HG02970 (cell line): ENCODE measurements around the gene SUSD2.
"Not testable (repeated sequence)": the region's sequence is repeated elsewhere in the genome, so short reads cannot be mapped to it uniquely, and the experiment has no call there.

Experiments used
- ATAC-seq: cut with Tn5 transposase; IDR thresholded peaks from one replicate; pipeline ENCODE4 v1.9.1; 2021; ENCODE audit warnings: mild to moderate bottlenecking, moderate library complexity, moderate number of reproducible peaks; ENCODE audit not compliant: unreplicated experiment, low FRiP score

SUSD2 gene

DNA sequence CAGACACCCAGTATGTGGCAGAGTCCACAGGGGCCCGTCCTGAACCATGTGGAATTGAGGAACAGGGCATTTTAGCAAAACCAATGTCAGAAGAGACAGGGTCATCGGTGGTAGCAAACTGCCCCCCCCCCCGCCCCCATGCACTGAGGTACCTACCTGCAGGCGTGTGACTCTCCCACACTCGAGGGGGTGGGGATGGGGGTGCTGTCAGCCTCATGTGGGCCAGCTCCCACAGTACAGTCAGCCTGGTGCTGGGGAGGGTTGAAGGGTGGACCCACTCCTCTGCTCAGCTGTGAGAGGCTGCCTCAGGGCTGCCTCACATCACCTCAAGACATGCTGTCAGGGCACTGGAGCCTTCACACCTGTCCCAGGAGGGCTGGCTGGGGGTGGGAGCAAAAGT is 10.7 kb upstream of the SUSD2 start:
- ATAC-seq = no peak

DNA sequence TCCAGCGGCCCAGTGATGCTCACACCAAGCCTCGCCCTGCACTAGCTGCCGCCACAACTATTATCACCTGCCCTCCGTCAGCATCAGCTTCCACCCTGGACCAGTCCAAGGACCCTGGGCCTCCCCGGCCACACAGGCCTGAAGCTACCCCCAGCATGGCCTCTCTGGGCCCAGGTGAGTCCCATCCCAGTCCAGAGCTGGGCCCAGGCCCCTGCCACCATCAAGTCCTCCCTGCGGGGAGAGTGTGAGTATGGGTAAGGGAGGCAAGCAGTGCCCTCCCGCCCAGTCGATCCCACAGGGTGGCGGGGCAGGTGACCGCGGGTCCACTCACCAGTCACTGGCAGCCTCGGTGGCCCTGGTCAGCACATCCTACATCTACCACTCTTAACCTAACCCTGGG is 9.5 kb upstream of the SUSD2 start:
- no peak for ATAC-seq

DNA sequence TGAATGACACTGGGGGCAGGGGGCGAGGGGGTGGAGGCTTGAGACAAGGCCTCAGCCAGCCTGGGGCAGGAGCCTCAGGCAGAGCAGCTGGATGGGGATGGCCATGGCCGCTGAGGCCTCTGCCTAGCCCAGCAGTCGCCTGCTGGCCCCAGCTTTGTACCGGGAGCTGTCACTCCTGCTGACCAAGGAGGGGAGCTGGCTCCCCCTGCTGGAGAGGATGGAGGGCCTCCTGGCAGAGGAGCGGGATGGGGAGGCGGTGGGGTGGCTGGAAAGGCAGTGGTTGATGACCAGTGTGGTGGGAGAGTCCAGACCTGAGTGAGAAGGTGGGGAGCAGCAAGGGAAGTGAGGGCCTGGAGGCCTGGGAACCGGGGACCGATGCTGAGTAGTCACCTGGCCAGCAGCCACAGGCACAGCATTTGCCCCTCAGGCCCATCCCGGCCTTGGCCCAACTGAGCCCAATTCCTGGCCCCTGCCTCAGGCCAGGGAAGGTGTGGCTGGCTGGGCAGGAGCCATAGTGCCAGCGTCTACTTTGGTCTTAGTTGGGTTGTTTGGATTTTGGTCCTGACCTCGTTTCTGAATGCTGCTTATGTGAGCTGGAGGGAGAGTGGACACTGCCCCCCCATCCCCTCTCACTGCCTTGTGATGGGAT is 6.0 kb upstream of the SUSD2 start:
- ATAC-seq = no peak

DNA sequence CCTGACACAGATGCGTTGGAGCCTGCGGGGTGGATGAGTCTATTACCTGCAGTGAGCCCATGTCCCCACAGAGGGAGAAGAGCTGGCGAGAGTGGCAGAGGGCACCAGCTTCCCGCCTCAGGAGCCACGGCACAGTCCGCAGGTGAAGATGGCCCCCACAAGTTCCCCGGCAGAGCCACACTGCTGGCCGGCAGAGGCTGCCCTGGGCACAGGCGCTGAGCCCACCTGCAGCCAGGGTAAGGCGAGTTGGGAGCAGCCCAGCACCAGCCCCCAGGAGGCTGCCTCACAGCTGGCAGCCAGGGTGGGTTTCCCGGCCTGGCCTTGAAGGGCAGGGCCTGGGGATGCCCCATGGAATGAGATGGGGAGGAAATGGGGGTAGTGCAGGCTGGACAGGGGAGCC is 5.2 kb upstream of the SUSD2 start:
- ATAC-seq = no peak

DNA sequence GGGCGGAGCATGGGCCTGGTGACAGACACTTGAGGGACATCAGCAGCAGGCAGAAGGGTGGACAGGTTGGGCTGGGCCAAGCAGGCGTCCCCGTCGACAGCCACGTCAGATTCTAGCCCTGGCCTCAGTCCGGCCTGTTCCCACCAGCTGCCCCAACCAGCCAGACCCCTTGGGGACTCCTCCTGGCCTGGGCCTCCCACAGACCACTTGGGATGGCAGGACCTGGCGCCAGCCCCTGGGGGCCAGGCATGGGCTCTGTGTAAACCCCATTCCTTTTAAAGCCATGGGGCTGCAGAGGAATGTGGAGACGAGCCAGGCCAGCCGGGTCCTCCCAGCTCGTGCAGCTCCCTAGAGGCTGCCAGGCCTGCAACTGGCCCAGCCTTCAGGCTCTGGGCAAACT is 4.7 kb upstream of the SUSD2 start:
- ATAC-seq = no peak

DNA sequence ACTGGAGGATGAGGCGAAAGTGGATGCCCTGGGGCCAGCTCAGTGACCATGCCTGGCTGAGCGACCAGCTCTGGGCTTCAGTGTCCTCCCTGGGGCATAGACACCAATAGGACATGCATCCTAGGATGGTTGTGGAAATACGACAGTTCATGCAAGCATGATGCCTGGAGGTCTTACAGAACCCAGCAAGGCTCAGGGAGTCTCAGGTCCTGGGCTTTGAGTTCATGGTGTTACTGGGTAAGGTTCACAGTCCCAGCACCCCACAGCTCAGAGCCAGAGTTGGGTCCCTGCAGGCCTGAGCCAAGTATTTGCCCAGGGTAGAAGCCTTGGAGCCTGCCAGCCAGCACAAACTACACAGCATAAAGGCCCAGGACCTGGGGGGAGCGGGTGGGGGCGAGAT is 4.2 kb upstream of the SUSD2 start:
- ATAC-seq = no peak

DNA sequence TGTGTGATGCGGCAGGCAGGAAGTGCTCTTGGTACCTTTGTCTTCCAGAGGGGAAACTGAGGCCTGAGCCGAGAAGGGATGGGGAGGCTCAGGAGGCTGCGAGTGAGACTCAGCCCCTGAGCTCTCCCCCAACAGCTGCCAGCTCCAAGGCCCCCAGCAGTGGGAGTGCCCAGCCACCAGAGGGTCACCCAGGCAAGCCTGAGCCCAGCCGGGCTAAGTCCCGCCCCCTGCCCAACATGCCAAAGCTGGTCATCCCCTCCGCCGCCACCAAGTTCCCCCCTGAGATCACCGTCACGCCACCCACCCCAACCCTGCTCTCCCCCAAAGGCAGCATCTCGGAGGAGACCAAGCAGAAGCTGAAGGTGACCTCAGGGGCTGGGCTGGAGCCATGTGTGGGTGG is 3.8 kb upstream of the SUSD2 start:
- ATAC-seq = no peak

DNA sequence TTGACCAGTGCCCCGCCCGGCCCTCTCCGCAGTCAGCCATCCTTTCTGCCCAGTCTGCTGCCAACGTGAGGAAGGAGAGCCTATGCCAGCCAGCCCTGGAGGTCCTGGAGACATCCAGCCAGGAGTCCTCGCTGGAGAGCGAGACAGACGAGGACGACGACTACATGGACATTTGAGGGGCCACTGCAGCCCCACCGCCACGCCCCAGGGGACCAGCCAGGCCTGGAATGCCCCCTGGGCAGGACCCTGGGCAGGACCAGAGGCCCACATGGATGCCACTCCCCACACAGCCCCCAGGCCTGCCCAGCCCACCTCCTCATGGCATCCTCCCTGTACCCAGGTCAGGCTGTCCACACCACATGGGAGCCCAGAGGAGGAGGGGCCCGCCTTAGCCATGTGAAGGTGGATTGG is 3.3 kb upstream of the SUSD2 start:
- no peak for ATAC-seq

DNA sequence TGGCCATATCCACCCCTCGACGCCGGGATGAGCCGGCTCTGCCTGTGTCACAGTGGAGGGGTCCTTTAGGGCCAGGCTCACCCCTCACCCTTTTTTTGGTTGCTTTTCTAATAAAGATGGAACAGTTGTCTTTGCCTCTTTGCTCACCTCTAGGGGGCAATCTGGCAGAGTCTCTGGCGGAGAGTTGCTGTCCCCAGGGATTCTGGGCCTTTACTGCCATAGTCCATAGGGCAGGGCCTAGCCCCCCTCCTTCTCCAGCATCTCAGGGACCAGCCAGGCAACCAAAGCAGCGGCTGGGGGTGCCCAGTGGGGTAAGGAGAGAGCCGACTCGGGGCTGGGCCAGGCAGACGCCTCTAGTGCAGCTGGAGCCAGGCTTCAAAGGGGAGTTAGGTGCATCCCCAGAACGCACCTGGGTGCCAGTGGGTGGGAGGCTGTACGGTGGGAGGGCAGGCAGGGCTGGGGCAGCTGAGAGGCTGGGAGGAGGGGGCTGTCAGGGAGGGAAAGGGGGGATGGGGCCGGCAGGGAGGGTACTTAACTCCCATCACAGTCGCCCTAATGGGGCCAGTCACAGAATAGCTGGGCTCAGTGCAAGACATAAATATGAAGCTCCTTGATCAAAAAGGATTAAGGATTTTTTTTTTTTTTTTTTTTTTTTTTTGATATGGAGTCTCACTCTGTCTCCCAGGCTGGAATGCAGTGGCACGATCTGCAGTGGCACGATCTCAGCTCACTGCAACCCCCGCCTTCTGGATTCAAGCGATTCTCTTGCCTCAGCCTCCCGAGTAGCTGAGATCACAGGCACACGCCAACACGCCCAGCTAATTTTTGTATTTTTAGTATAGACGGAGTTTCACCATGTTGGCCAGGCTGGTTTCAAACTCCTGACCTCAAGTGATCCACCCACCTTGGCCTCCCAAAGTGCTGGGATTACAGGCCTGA is 2.5 kb upstream of the SUSD2 start:
- ATAC-seq = no peak

DNA sequence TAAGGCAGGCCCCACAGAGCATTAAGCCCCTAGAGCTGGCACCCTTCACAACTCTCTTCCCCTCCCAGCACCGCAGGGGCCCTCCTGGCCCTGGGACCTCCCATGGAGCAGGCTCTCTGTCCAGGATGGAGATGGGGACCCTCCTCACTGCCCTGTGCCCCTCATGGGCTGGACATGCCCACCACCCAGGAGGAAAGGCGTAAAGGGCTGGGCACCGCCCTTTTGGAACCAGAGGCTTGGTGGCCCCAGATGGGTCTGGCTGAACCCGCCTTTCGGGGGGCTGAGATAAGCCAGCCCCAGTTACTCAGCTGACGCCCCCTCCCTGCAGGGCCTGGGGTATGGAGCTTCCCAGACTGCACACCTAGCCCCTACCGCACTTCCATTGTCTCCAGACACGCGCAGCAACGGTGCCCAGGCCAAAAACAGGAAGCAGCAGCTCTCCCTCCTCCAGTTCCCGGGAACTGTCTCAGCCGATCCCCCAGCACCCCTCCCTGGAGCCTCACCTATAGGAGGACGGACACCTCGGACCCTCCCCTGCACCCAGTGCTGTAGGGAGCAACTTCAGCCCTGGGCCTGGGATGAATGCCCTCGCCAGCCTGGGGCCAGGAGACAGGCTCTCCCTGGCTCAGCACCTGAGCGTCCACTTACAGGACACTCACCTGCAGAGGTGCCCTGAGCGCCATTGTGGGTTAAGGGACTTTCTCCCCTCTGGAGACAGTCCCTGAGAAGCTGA is 1.6 kb upstream of the SUSD2 start:
- no peak for ATAC-seq

DNA sequence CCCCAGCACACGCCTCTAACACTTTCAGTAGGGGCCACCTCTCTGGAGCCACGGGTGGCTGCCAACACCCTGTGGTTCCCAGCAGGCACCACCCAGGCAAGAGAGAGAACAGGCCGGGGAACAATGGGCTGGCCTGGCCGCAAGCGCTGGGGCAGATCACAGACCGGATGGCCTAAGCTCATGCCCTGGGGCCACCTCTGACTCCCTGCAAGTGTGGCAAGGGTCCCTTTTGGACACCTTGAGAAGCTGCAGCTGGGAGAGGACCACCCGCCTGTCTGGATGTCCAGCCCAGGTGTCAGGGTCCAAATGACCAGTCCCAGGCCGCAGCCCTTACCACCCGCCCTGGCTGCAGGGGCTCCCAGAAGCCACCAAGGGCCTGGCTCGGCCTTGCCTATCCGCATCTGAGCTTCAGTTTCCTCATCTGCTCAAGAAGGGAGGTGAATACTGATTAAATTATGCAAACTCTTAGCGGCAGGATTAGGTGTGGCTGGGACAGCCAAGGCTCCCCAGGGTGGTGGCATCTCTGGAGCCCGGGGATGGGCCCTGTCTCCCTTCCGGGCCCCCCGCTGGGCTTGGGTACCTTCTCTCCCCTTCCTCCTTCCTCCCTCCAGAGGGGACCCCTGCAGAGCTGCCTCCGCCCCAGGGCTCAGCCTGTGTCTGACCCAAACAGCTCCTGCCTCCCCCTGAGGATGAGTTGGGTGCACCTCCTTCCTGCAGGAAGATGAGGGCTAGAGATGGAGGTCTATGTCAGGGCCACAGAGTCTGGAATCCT is 785 bp upstream of the SUSD2 start:
- ATAC-seq = no peak

DNA sequence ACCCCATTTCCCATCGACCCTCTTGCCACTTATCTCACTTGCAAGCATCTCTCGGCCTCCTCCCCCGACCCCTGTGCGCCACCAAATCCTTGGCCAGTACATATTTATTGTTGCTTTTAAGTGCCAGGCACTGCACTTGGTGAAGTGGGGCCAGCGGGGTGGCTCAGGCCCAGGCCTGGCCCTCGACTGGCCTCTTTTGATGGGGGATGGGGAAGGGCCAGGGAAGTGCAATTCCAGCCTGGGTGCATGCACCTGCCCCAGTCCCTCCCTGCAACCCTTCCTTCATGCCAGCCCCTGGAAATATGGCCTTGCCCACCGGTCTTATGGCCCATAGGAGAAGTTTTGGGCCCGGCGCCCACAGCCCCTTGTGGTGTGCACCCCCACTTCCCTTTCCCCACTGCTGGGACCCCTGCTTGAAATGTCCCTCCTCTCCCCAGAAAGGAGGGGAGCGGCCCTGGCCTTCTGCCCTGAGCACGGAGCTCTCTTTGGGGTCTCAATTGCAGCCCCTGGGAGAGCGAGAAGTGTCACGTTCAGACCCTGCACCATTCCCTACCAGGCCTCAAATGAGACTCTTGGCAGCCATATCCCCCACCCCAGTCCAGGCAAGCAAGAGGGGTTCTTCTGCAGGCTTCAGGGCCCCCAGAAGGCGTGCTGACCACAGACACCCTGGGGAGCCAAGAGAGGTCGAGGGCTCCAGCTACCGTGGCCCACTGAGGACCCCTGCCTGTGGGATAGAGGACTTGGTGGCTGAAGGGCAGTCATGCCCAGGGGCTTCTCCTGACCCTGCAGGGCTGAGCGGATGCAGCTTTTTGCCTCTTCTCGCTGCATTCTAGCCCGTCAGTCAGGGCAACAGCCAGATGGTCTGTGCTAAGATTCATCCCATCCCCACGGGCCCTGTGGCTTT is 961 bp downstream of the SUSD2 start:
- no peak for ATAC-seq

DNA sequence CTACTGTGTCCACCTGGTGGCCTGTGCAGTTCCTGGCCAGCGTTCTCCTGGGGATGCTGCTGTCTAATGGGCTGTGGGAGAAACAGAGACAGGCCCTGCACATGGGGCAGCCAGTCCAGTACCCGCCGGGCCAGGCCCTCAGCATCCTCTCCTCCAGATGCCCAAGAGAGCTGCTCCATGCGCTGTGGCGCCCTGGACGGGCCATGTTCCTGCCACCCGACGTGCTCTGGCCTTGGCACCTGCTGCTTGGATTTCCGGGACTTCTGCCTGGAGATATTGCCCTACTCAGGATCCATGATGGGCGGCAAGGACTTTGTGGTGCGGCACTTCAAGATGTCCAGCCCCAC is 1.6 kb downstream of the SUSD2 start:
- not testable (repeated sequence) for ATAC-seq

DNA sequence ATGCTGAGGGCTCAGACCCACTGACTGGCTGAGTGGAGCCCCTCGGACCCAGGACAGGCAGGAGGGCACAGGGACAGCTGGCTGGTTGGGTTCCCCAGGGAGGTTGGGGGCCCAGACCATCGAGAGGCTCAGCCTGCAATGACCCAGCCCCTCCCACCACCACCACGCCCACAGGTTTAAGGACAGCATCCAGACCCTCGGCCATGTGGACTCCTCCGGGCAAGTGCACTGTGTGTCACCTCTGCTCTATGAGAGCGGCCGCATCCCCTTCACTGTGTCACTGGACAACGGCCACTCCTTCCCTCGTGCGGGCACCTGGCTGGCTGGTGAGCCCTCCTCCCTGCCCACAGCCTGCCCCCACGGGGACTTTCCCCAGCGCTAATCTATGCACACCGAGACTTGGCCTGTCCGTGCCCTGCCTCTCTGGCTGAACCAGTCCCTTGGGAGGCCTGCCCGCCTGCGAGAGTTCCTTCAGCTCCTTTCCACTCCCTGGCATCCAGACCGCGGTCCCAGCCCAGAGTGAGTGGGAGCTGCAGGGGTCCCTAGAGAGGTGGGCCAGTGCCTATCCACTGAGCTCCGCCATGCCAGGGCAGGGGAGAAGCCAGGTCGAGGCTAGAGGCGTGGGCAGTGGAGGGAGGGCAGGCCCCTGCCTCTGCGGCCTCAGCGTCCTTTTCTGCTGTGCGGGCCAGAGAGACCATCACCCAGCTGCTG is 2.2 kb downstream of the SUSD2 start:
- no peak for ATAC-seq

DNA sequence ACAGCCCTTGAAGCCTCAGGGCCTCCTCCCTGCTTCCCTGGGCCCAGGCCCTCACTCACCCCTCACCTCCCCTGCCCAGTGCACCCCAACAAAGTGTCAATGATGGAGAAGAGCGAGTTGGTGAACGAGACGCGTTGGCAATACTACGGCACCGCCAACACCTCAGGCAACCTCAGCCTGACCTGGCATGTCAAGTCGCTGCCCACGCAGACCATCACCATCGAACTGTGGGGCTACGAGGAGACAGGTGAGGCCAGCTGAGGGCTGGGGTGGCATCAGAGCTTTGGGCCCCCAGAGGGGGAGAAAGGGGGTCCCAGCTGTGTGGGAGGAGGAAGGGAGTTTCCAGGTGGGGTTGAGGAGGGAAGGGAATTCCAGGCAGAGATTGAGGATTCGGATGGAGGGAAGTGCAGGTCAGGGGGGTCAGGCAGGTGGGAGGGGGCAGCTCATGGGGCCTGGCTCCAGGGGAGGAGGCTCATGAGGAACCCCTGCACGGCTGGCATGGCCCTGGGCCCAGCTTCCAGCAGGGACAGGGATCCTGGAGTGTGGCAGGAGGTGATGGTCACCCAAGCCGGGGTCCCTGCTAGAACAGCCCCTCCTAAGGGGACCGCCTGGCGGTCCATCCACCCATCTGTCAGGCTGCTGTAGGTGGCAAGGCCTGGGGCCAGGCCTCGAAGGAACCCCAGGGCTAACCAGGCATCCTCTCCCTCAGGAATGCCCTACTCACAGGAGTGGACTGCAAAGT is 2.9 kb downstream of the SUSD2 start:
- no peak for ATAC-seq

DNA sequence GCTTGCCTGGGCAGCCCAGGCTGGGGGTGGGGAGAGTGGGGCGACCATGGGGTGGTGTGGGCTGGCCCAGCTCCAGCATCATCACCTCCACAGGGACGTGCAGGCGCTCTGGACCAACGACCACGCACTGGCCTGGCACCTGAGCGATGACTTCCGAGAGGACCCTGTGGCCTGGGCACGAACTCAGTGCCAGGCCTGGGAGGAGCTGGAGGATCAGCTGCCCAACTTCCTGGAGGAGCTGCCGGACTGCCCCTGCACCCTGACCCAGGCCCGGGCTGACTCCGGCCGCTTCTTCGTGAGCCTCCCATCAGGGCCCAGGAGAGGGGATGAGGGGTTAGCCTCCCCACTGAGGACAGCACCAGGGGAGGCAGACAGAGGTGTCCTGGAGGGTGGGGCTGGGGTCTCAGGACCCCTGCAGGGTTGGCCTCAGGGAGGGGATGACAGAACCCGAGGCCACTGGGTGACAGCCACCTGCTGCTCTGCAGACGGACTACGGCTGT is 3.8 kb downstream of the SUSD2 start:
- ATAC-seq = no peak

DNA sequence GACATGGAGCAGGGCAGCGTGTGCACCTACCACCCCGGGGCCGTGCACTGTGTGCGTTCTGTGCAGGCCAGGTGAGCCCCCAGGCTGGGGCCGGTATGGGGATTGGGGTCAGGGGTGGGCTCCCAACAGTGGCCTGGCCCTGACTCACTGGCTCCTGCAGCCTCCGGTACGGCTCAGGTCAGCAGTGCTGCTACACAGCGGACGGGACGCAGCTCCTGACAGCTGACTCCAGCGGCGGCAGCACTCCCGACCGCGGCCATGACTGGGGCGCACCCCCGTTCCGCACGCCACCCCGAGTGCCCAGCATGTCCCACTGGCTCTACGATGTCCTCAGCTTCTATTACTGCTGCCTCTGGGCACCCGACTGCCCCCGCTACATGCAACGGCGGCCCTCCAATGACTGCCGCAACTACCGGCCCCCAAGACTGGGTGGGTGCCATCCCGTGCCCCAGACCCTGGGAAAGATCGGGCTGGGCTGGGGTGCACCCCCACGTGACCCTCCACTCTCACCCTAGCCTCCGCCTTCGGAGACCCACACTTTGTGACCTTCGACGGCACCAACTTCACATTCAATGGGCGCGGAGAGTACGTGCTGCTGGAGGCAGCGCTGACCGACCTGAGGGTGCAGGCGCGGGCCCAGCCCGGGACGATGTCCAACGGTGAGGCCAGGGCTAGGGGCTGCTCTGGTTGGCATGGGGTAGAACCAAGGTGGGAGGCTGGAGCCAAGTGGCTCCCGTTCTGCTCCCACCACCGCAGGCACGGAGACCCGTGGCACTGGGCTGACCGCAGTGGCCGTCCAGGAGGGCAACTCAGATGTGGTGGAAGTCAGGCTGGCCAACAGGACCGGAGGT is 4.4 kb downstream of the SUSD2 start:
- no peak for ATAC-seq
